HG03442 (cell line): Measurements from ENCODE around the gene IRF1.
A peak's percentile ranks its signal among the peaks of the same experiment; 100 is the strongest.
"Not testable (repeated sequence)": the region's sequence is repeated elsewhere in the genome, so short reads cannot be mapped to it uniquely, and the experiment has no call there.

Source experiments
- ATAC-seq: cut with Tn5 transposase; IDR thresholded peaks from one replicate; pipeline ENCODE4 v1.9.1; 2021; ENCODE audit warnings: mild to moderate bottlenecking, moderate library complexity; ENCODE audit not compliant: unreplicated experiment

IRF1 gene, protein sequence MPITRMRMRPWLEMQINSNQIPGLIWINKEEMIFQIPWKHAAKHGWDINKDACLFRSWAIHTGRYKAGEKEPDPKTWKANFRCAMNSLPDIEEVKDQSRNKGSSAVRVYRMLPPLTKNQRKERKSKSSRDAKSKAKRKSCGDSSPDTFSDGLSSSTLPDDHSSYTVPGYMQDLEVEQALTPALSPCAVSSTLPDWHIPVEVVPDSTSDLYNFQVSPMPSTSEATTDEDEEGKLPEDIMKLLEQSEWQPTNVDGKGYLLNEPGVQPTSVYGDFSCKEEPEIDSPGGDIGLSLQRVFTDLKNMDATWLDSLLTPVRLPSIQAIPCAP

GRCh38 chr5:132490484-132491367, at the start of gene IRF1:
Gene IRF1 (minus strand): TSS chr5:132490773. CDS start chr5:132489478, 1,295 bp downstream.
- peak; percentile 80 for ATAC-seq

DNA sequence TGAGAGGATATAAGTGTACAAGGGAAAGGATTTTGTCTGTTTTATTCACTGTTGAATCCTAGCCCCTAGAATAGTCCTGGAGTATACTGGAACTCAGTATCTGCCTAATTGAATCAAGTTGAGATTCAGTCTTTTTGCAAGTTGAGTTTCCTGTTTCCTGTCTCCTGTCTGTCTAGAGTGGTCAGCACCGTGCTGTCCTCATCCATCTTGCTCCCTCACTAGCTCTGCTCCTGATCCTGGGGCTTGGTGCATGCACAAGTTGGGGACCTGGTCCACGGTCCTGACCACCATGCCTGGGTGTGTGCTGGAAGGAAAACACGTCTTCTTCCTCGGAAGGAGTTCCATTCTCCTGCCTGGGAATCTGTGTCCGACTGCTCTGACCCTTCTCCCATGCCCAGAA, 49.6 kb upstream of the IRF1 start:
- ATAC-seq = no peak

DNA sequence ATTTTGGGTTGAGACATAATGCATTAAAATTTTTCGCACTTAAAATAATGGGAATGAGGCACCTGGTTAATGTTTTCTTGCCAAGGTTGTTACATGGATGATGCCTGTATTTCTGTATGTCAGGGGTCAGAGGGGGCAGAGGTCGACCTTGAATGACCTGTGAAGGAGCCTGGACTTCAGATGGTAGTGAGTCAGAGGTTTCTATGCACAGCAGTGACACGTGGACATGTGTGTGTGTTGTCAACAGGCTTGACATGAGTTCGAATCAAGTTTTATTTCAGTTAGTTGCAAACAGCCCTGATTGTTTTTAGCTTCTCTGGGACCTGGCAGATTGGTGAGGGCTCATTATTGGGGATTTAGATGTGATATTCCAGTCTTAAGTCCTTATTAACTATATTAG, 49.1 kb upstream of the IRF1 start:
- ATAC-seq = no peak

DNA sequence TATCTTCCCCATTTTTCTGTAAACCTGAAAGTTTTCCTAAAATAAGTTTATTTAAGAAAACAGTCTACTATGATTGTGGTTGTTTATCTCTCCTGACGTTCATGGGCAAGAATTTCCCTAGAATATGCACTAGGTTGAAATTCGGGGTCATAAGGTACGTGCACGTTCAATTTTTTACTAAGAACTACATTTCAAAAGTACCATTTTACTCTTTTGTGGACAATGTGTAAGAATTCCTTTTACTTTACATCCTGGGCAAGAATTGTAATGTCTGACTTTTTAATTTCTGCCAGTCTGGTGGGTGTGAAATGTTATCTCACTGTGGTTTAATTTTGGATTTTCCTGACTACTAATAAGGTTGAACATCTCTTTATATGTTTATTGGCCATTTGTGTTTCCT, 40.4 kb upstream of the IRF1 start:
- ATAC-seq = no peak

GRCh38 chr5:132528866-132529634, 38.5 kb upstream of the IRF1 start:
- ATAC-seq = no peak

GRCh38 chr5:132528021-132528420, 37.4 kb upstream of the IRF1 start:
- ATAC-seq = no peak

- no peak for ATAC-seq
These were observed 36.5 kb upstream of the IRF1 start for GRCh38 chr5:132526974-132527564.

- ATAC-seq = peak; percentile 41
These were observed 35.9 kb upstream of the IRF1 start for GRCh38 chr5:132526290-132526973.

GRCh38 chr5:132525299-132525724, 34.7 kb upstream of the IRF1 start:
- ATAC-seq = peak; percentile 68

GRCh38 chr5:132524877-132525276, 34.3 kb upstream of the IRF1 start:
- ATAC-seq = not testable (repeated sequence)

GRCh38 chr5:132522067-132522466, 31.5 kb upstream of the IRF1 start:
- not testable (repeated sequence) for ATAC-seq

GRCh38 chr5:132513618-132514336, 23.2 kb upstream of the IRF1 start:
- not testable (repeated sequence) for ATAC-seq

- no peak for ATAC-seq
These were observed 19.5 kb upstream of the IRF1 start for GRCh38 chr5:132510076-132510475.

DNA sequence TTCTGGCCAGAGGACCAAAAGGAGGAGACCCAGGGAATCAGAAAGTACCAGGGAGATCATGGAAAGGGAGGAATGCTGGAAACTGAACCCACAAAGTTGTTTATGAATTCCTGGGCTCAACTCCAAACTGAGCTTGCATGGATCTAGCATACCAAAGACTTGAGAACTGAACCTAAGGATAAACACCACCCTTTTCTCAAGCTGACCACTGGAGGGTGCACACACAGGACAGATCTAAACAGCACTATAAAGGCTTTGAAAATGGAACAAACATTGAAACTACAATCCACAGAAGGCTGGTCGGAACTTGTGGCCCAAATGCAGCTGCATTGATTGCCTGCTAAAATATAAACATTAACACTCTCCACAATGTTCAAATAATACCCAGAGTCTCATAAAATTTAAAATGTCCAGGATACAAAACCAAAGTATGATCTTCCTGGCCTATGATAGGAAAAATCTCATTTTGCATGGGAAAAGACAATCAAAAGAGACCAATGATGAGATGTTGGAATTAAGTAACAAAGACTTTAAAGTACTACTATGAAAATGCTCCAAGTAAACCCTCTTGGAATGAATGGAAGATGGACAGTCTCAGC, 15.6 kb upstream of the IRF1 start:
- ATAC-seq = peak; percentile 62

GRCh38 chr5:132505641-132506040, 15.1 kb upstream of the IRF1 start:
- ATAC-seq = no peak

- ATAC-seq = no peak
These were observed 14.2 kb upstream of the IRF1 start for GRCh38 chr5:132504746-132505145.

DNA sequence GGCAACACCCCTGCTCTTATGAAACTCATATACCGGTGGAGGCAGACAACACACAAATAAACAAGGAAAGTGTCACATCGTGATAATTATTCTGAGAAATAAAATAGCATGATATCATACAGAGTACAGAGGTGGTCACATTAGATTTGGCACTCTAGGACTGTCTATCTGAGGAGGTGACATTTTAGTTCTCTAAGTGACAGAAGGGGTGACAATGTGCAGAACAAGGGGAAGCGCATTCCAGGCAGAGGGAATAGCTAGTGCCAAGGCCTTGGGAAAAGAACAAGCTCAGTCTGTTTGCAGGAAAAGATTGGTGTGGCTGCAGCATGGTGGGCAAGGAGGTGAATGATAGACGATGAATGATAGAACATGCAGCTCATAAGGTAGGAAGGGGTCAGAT, 12.7 kb upstream of the IRF1 start:
- ATAC-seq = no peak

DNA sequence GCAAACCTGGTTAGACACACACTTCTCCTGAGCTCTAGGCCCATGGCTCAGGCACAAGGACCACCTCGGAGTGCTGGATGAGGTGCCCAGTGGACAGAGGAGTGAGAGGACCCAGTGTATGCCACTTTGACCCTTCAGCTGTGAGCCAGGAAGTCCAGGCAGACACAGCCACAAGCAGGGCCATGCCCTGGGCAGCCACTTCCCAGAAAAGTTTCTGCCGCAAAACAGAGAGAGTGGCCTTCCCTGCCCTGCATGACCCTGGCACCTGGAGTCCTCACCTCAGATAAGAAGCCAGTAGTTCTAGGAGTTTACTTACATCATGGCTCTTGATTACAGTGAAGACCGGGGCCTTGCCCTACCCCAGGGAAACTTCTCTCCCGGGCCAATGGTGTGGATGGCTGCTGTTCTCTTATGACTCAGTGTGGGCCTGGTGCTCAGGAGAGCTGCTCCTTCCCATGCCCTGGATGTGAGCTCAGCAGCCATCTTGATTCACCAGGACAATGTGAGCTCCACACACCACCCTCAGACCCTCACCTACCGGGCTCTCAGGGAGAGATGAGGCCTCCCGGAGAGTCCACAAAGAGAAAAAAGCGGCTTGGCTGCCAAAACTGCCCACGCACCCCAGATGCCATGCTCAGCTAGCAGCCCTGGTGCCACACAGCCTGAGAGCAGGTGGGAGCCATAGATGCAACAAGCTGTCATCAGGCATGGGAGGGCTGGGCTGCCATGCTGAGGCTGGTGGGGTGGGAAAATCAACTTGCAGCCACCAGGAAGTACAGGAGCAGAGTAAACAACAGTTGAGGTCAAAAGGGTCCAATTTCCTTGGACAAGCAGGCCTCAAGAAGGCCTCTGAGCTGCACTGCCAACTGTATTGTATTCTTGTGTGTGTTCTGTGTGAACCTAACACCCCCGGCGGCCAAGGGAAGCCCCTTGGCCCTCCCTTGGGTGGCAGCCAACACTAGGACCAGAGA, 11.7 kb upstream of the IRF1 start:
- no peak for ATAC-seq
